OCI-LY1 (cell line): Measurements from ENCODE around the gene PPP1R1B.

ENCODE experiments used
- EZH2 ChIP-seq: fragments of 200-600 bp; sonication (generic), shearing (Covaris generic); IDR thresholded peaks from 2 replicates; pipeline ENCODE4 v1.8.0; 2017; ENCODE audit warnings: borderline replicate concordance, mixed run types, mild to moderate bottlenecking, antibody characterized with exemption, low read length, moderate library complexity, mixed read lengths
- TF ChIP-seq, protein P1 (sequence below): fragments of 200-600 bp; sonication (generic), shearing (Covaris generic); IDR thresholded peaks from 2 replicates; pipeline ENCODE4 v1.5.1; 2017; ENCODE audit warnings: mild to moderate bottlenecking, antibody characterized with exemption, low read length, moderate library complexity, mixed read lengths

GRCh38 chr17:39655105-39655504 is 28.4 kb downstream of the PPP1R1B start:
- TF ChIP-seq, protein P1, sequence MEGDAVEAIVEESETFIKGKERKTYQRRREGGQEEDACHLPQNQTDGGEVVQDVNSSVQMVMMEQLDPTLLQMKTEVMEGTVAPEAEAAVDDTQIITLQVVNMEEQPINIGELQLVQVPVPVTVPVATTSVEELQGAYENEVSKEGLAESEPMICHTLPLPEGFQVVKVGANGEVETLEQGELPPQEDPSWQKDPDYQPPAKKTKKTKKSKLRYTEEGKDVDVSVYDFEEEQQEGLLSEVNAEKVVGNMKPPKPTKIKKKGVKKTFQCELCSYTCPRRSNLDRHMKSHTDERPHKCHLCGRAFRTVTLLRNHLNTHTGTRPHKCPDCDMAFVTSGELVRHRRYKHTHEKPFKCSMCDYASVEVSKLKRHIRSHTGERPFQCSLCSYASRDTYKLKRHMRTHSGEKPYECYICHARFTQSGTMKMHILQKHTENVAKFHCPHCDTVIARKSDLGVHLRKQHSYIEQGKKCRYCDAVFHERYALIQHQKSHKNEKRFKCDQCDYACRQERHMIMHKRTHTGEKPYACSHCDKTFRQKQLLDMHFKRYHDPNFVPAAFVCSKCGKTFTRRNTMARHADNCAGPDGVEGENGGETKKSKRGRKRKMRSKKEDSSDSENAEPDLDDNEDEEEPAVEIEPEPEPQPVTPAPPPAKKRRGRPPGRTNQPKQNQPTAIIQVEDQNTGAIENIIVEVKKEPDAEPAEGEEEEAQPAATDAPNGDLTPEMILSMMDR: no peak
- no peak for TF ChIP-seq EZH2
